CD4-positive, alpha-beta T cell treated with Interleukin-4 for 1 hour (primary cell): ENCODE results near the gene PGPEP1.
"Not testable (repeated sequence)": the region's sequence is repeated elsewhere in the genome, so short reads cannot be mapped to it uniquely, and the experiment has no call there.

Source experiments
- DNase-seq, 2 donors: peaks; one replicate each; pipeline ENCODE4 v3.0.0-alpha.2; 2020 to 2022

The PGPEP1 gene

GRCh38 chr19:18392417-18392816 is 52.0 kb downstream of the PGPEP1 start:
- DNase-seq = peak; percentile 22 to 75

GRCh38 chr19:18392926-18393325 is 52.5 kb downstream of the PGPEP1 start:
- DNase-seq = no peak

- peak in 1 of 2 donors; percentile 37 for DNase-seq
Observed at GRCh38 chr19:18393836-18394235, 53.4 kb downstream of the PGPEP1 start.

- DNase-seq = no peak
Observed at GRCh38 chr19:18396471-18397241, 56.3 kb downstream of the PGPEP1 start.

GRCh38 chr19:18397242-18398202 is 57.1 kb downstream of the PGPEP1 start, which contains the start of gene LRRC25:
TSS of gene LRRC25 (minus strand) at chr19:18397622. CDS start at chr19:18396963, 659 bp downstream.
- peak; percentile 36 to 82 for DNase-seq

GRCh38 chr19:18399008-18399407 is 58.6 kb downstream of the PGPEP1 start:
- no peak for DNase-seq

- DNase-seq = peak; percentile 44 to 77
Observed at GRCh38 chr19:18401580-18402112, 61.2 kb downstream of the PGPEP1 start.

- not testable (repeated sequence) for DNase-seq
Observed at GRCh38 chr19:18402455-18403248, 62.3 kb downstream of the PGPEP1 start.

GRCh38 chr19:18405754-18406153 is 65.4 kb downstream of the PGPEP1 start:
- DNase-seq = not testable (repeated sequence)

GRCh38 chr19:18406749-18407148 is 66.4 kb downstream of the PGPEP1 start:
- DNase-seq = no peak

GRCh38 chr19:18408053-18408476 is 67.7 kb downstream of the PGPEP1 start:
- DNase-seq = peak in 1 of 2 donors; percentile 64

GRCh38 chr19:18412610-18413239 is 72.3 kb downstream of the PGPEP1 start:
- no peak for DNase-seq

GRCh38 chr19:18414504-18415177 is 74.2 kb downstream of the PGPEP1 start:
- no peak for DNase-seq

GRCh38 chr19:18415178-18415867 is 74.9 kb downstream of the PGPEP1 start:
- no peak for DNase-seq

GRCh38 chr19:18416778-18417249 is 76.4 kb downstream of the PGPEP1 start:
- DNase-seq = peak; percentile 86 to 91

GRCh38 chr19:18417250-18418028 is 77.0 kb downstream of the PGPEP1 start:
- DNase-seq = peak; percentile 46 to 61

- DNase-seq = no peak
Observed at GRCh38 chr19:18418029-18418482, 77.7 kb downstream of the PGPEP1 start.

- DNase-seq = peak in 1 of 2 donors; percentile 50
Observed at GRCh38 chr19:18418483-18419194, 78.2 kb downstream of the PGPEP1 start.
